Measurements from ENCODE around the gene TET2. TPM values are rescaled to one million over a fixed set of nuclear protein-coding genes. Genes with fewer than 3 reads are reported as not detected.

The TET2 gene
- total RNA-seq, 2 donors from 2014 or later: 20.0 to 30.1 TPM

GRCh38 chr4:105274090-105274489 lies 127.4 kb downstream of the TET2 start:
- Histone ChIP-seq H3K27ac (no peak overlapping the region), H3K9ac (ENCODE audit: low read depth in 2 of 2, low read length in 2 of 2) (no peak overlapping the region), H3K4me3 (no peak overlapping the region), H3K36me3 (peaks cover 23% of the 10 kb centered on the region), H3K9me3 (no peaks in the 10 kb centered on the region), H3K27me3 (no peaks in the 10 kb centered on the region), H3K4me1 (no peaks in the 10 kb centered on the region)
- no peak for DNase-seq
- TF ChIP-seq CTCF (IDR thresholded peaks at IDR 0.05): no peak
- intact Hi-C loops (cut with DNase I): no loop called here

- Histone ChIP-seq H3K4me3 (no peak overlapping the region), H3K9ac (ENCODE audit: low read depth in 2 of 2, low read length in 2 of 2) (no peak overlapping the region), H3K4me1 (no peaks in the 10 kb centered on the region), H3K27me3 (no peaks in the 10 kb centered on the region), H3K36me3 (peaks cover 19% of the 10 kb centered on the region), H3K27ac (no peak overlapping the region), H3K9me3 (no peaks in the 10 kb centered on the region)
- no peak for TF ChIP-seq CTCF (IDR thresholded peaks at IDR 0.05)
- intact Hi-C loops (cut with DNase I): no loop called here
- no peak for DNase-seq
Measured at GRCh38 chr4:105274504-105274903, 127.8 kb downstream of the TET2 start.

GRCh38 chr4:105276361-105277104 lies 129.9 kb downstream of the TET2 start:
- TF ChIP-seq CTCF (IDR thresholded peaks at IDR 0.05): no peak
- Histone ChIP-seq H3K9me3 (no peaks in the 10 kb centered on the region), H3K27me3 (no peaks in the 10 kb centered on the region), H3K9ac (ENCODE audit: low read depth in 2 of 2, low read length in 2 of 2) (no peak overlapping the region), H3K4me3 (no peak overlapping the region), H3K27ac (no peak overlapping the region), H3K36me3 (peaks cover 11% of the 10 kb centered on the region), H3K4me1 (no peaks in the 10 kb centered on the region)
- intact Hi-C loops (cut with DNase I): no loop called here
- no peak for DNase-seq

GRCh38 chr4:105277702-105278101 lies 131.0 kb downstream of the TET2 start:
- Histone ChIP-seq H3K4me3 (no peak overlapping the region), H3K9ac (ENCODE audit: low read depth in 2 of 2, low read length in 2 of 2) (no peak overlapping the region), H3K27ac (no peak overlapping the region), H3K36me3 (peaks cover 11% of the 10 kb centered on the region), H3K27me3 (no peaks in the 10 kb centered on the region), H3K9me3 (no peaks in the 10 kb centered on the region), H3K4me1 (no peaks in the 10 kb centered on the region)
- DNase-seq: no peak
- no peak for TF ChIP-seq CTCF (IDR thresholded peaks at IDR 0.05)
- intact Hi-C loops (cut with DNase I): no loop called here

GRCh38 chr4:105279314-105279713 lies 132.6 kb downstream of the TET2 start:
- no peaks in the 10 kb centered on the region for H3K4me1 ChIP-seq
- intact Hi-C loops (cut with DNase I): no loop called here
- no peaks in the 10 kb centered on the region for H3K9me3 ChIP-seq
- no peak for TF ChIP-seq CTCF (IDR thresholded peaks at IDR 0.05)
- H3K9ac ChIP-seq (ENCODE audit: low read depth in 2 of 2, low read length in 2 of 2): no peak overlapping the region
- DNase-seq: no peak
- no peak overlapping the region for H3K4me3 ChIP-seq
- no peak overlapping the region for H3K27ac ChIP-seq
- peaks cover 11% of the 10 kb centered on the region for H3K36me3 ChIP-seq
- no peaks in the 10 kb centered on the region for H3K27me3 ChIP-seq

All from colonic mucosa (tissue), 4 donors.